GM23248 (cell line): ENCODE data around the gene AIP.

ENCODE experiments used
- EZH2 ChIP-seq: fragments of 200-600 bp; sonication (generic); IDR thresholded peaks from 2 replicates; pipeline ENCODE4 v1.6.1; 2018; ENCODE audit warnings: antibody characterized with exemption, mild to moderate bottlenecking; ENCODE audit not compliant: insufficient read depth, poor library complexity, severe bottlenecking
- EZH2phosphoT487 ChIP-seq: fragments of 200-600 bp; sonication (generic); IDR thresholded peaks from 2 replicates; pipeline ENCODE4 v1.6.1; 2018; ENCODE audit warnings: antibody characterized with exemption, moderate library complexity, mild to moderate bottlenecking, low read depth; ENCODE audit not compliant: insufficient read depth

DNA sequence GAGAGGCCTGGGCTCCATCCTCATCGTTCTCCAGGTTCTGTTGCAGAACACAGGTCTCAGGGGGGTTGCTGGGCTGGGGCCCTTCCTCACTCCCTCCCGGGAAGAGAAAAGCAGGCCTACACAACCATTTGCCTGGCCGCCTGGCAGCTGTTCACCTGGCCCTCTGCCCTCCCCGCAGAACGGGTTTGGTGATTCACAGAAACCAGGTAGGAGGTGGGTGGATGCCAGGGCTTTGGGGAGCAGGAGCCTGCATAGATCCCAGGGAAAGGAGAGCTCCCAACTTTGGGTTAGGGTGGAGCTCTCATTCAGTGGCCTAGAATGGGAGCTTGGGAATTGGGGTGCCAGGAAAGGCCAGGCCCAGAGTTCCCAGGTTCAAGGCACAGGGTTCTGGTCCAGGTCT is 14.8 kb upstream of the AIP start:
- no peak for TF ChIP-seq EZH2
- no peak for TF ChIP-seq EZH2phosphoT487
